Thyroid gland (tissue), 4 donors: ENCODE results near the gene TOP2A.

ENCODE experiments used
- POLR2A ChIP-seq, 2 donors: fragments of 450-650 bp; IDR thresholded peaks; one replicate each; pipeline ENCODE4 v1.6.1; 2017; ENCODE audit warnings: antibody characterized with exemption in 2 of 2, mild to moderate bottlenecking in 2 of 2, moderate library complexity in 1 of 2
- TF ChIP-seq, protein P1 (sequence below), 6 experiments: fragments of 200-600 bp in 3 of 6; fragments of 450-650 bp in 3 of 6; sonication (generic) in 3 of 6; IDR thresholded peaks; one replicate each; pipeline ENCODE4 v1.5.1; 2016 to 2019; ENCODE audit warnings: antibody characterized with exemption in 6 of 6, mild to moderate bottlenecking in 2 of 6, inconsistent platforms in 1 of 6, moderate library complexity in 1 of 6

DNA sequence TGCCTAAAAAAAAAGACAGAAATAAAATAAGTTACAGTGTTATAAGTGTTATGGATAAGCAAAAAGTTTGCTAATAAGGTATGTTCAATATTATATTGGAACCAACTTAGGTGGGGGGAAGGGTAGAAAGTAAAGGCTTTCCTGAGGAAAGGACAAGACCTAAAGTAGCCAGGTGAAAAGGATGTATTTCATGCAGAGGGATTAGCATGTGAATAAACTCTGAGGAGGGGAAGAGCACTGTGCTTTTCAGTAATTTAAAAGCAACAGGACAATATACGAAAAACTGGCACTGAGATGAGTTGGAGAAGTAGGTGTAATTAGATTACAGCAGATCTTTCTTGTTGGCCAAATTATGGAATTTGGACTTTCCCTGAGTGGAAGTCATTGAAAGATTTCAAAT lies 7.6 kb downstream of the TOP2A start:
- TF ChIP-seq, protein P1, sequence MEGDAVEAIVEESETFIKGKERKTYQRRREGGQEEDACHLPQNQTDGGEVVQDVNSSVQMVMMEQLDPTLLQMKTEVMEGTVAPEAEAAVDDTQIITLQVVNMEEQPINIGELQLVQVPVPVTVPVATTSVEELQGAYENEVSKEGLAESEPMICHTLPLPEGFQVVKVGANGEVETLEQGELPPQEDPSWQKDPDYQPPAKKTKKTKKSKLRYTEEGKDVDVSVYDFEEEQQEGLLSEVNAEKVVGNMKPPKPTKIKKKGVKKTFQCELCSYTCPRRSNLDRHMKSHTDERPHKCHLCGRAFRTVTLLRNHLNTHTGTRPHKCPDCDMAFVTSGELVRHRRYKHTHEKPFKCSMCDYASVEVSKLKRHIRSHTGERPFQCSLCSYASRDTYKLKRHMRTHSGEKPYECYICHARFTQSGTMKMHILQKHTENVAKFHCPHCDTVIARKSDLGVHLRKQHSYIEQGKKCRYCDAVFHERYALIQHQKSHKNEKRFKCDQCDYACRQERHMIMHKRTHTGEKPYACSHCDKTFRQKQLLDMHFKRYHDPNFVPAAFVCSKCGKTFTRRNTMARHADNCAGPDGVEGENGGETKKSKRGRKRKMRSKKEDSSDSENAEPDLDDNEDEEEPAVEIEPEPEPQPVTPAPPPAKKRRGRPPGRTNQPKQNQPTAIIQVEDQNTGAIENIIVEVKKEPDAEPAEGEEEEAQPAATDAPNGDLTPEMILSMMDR (IDR thresholded peaks at IDR 0.05) = no peak
- TF ChIP-seq POLR2A (IDR thresholded peaks at IDR 0.05) = no peak
